OCI-LY7 (cell line): ENCODE measurements around the gene CUEDC1.

Source experiments
- EZH2phosphoT487 ChIP-seq: fragments of 200-600 bp; sonication (generic); IDR thresholded peaks from 2 replicates; pipeline ENCODE4 v1.6.1; 2018; ENCODE audit warnings: low read depth, borderline replicate concordance, mild to moderate bottlenecking, mixed run types, antibody characterized with exemption, low read length, moderate library complexity, mixed read lengths
- TF ChIP-seq, protein P1 (sequence below): fragments of 200-600 bp; sonication (generic); conservative IDR thresholded peaks from 2 replicates; pipeline ENCODE4 v1.5.1; 2014; ENCODE audit warnings: mild to moderate bottlenecking, antibody characterized with exemption, low read length, moderate library complexity, mixed read lengths

DNA sequence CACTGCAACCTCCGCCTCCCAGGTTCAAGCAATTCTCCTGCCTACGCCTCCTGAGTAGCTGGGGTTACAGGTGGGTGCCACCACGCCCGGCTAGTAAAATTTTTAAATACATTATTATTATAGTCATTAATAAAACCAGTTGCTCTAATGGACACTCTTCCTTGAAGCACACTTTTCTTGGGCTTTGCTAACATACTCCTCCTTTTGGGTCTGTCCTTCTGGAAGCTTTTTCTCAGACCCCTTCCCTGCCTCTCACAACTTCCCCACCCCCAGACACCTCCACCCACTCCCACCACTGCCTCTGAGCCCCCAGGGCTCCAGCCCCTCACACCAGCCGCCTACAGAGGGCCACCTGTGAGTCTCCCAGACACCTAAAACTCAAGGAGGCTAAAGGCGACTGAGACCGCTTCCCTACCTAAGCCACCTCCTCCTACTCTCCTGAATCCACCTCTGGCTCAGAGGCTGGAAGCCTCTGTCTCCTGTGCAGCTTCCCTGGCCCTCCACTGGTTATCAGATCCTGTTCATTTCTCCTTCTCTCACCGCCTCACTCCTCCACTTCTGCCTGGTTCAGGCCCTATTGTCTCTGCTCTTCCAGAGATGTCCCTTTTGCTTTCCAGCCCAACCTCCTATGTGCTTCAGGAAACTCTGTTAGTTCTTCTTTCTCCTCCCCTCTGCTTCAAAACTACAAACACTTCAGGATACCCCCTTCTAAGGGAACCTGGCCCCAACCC is 2.1 kb upstream of the CUEDC1 start:
- TF ChIP-seq, protein P1, sequence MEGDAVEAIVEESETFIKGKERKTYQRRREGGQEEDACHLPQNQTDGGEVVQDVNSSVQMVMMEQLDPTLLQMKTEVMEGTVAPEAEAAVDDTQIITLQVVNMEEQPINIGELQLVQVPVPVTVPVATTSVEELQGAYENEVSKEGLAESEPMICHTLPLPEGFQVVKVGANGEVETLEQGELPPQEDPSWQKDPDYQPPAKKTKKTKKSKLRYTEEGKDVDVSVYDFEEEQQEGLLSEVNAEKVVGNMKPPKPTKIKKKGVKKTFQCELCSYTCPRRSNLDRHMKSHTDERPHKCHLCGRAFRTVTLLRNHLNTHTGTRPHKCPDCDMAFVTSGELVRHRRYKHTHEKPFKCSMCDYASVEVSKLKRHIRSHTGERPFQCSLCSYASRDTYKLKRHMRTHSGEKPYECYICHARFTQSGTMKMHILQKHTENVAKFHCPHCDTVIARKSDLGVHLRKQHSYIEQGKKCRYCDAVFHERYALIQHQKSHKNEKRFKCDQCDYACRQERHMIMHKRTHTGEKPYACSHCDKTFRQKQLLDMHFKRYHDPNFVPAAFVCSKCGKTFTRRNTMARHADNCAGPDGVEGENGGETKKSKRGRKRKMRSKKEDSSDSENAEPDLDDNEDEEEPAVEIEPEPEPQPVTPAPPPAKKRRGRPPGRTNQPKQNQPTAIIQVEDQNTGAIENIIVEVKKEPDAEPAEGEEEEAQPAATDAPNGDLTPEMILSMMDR: no peak
- no peak for TF ChIP-seq EZH2phosphoT487
